ENCODE results near the gene NEK6.

NEK6 gene

GRCh38 chr9:124346347-124347163, 88.8 kb downstream of the NEK6 start:
- DNase-seq = no peak

GRCh38 chr9:124347206-124347967, 89.6 kb downstream of the NEK6 start:
- no peak for DNase-seq

- no peak for DNase-seq
These were observed 90.2 kb downstream of the NEK6 start for GRCh38 chr9:124347968-124348358.

GRCh38 chr9:124348363-124348762, 90.6 kb downstream of the NEK6 start:
- no peak for DNase-seq

- no peak for DNase-seq
These were observed 91.1 kb downstream of the NEK6 start for GRCh38 chr9:124348831-124349230.

GRCh38 chr9:124349267-124349666, 91.5 kb downstream of the NEK6 start:
- no peak for DNase-seq

GRCh38 chr9:124349675-124350493, 92.1 kb downstream of the NEK6 start:
- no peak for DNase-seq

GRCh38 chr9:124350494-124351263, 92.9 kb downstream of the NEK6 start:
- no peak for DNase-seq

- no peak for DNase-seq
These were observed 94.1 kb downstream of the NEK6 start for GRCh38 chr9:124351672-124352468.

- DNase-seq = no peak
These were observed 94.9 kb downstream of the NEK6 start for GRCh38 chr9:124352616-124353015.

- DNase-seq = no peak
These were observed 95.5 kb downstream of the NEK6 start for GRCh38 chr9:124353166-124353768.

GRCh38 chr9:124353811-124354274, 96.1 kb downstream of the NEK6 start:
- DNase-seq = no peak

GRCh38 chr9:124354346-124355038, 96.7 kb downstream of the NEK6 start:
- DNase-seq = no peak

GRCh38 chr9:124355039-124355940, 97.5 kb downstream of the NEK6 start:
- DNase-seq = no peak

GRCh38 chr9:124355941-124356744, 98.4 kb downstream of the NEK6 start:
- no peak for DNase-seq

GRCh38 chr9:124356745-124357390, 99.1 kb downstream of the NEK6 start:
- DNase-seq = no peak

- DNase-seq = no peak
These were observed 100.1 kb downstream of the NEK6 start for GRCh38 chr9:124357721-124358361.
